GM13976 (cell line): ENCODE data around the gene GRIA3.

Experiments used
- DNase-seq: peaks from one replicate; pipeline ENCODE4 v3.0.0; 2012; ENCODE audit warnings: low spot score
- in situ Hi-C: fragments of 300-500 bp; cut with MboI; formaldehyde crosslinking; loops from one replicate; pipeline ENCODE4 v1.12.0; 2022; ENCODE audit warnings: low sequenced_read_pairs, mixed read lengths, inconsistent platforms; ENCODE audit not compliant: unreplicated experiment
- TF ChIP-seq, protein P1 (sequence below): IDR thresholded peaks from 2 replicates; pipeline ENCODE4 v1.5.1; 2012; ENCODE audit warnings: borderline replicate concordance, mild to moderate bottlenecking; ENCODE audit not compliant: insufficient read depth; ENCODE audit errors: extremely low read depth, missing control alignments, control extremely low read depth

Gene GRIA3

DNA sequence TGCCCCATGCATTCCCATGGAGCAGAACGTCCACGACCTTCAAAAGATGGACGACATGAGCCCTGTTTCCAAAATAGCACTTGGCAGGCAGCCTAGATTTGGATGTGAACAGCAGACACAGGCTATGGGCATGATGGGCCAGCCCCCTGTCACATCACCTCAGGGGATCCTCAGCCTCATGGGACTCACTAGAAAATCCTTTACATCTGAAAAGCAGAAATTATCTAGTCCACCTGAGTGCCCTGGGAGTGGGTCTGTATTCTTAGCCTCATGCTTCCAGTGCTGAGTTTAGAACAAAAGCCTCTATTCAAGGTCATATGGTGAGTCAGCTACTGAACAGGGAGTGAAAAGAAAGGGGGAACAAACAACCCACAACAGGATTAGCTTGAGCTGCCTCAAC, 35.8 kb downstream of the GRIA3 start:
- DNase-seq, result no peak
- in situ Hi-C loops, result no loop called here
- TF ChIP-seq, protein P1, sequence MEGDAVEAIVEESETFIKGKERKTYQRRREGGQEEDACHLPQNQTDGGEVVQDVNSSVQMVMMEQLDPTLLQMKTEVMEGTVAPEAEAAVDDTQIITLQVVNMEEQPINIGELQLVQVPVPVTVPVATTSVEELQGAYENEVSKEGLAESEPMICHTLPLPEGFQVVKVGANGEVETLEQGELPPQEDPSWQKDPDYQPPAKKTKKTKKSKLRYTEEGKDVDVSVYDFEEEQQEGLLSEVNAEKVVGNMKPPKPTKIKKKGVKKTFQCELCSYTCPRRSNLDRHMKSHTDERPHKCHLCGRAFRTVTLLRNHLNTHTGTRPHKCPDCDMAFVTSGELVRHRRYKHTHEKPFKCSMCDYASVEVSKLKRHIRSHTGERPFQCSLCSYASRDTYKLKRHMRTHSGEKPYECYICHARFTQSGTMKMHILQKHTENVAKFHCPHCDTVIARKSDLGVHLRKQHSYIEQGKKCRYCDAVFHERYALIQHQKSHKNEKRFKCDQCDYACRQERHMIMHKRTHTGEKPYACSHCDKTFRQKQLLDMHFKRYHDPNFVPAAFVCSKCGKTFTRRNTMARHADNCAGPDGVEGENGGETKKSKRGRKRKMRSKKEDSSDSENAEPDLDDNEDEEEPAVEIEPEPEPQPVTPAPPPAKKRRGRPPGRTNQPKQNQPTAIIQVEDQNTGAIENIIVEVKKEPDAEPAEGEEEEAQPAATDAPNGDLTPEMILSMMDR, result no peak

DNA sequence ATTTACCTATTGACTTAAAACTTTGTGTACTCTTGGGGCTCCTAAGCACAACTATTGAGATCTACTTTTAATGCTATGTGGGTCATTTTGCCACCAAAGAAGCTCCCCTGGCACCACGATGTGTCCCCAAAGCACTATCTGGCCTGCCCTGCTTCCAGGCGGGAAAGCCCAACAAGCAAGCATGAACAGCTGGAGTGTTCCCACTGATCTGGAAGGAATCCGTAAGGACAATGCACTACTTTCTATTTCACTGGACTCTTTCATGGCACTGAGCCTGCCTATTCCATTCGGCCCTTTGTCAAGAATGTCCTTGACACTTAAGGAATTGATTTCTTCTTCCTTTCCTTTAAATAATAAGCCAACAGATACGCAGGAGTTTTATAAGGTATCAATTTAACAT, 38.8 kb downstream of the GRIA3 start:
- TF ChIP-seq, protein P1, result no peak
- in situ Hi-C loops, result no loop called here
- DNase-seq, result no peak

DNA sequence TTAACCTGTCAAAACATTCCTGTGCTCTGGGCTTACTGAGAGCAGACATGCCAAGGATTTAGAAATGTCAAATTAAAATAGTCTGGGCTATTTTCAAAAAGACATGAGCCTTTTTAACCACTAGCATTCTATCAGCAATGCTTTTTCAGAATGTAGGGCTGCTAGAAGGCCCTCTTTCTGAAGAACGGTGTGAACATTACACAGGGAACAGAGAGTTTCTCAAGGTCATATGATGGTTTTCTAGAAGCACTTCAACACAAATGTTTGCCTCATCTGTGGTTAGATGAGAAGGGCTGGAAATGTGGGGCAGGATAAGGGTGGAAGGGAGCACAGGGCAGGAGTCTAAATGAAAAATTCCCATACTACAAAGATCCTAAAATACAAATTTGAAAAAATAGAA, 39.3 kb downstream of the GRIA3 start:
- DNase-seq, result no peak
- TF ChIP-seq, protein P1, result no peak
- in situ Hi-C loops, result no loop called here

DNA sequence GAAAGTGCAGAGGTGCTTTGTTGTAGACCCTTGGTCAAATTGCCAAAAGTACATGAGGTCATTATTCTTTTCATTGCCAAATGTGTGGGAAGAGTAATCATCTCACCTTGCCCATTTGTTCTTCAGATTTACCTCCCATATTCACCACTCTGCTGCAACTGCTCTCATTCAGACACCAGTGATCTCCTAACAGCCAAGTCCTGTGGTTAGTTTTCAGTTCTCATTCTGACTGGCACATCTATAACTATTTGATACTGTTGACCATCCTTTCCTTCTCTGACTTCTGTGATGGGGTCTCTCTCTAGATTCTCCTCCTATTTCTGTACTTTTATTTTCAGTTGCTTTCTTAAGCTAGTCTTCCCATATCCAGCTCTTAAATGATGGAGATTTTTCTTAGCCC, 39.8 kb downstream of the GRIA3 start:
- TF ChIP-seq, protein P1, result no peak
- in situ Hi-C loops, result no loop called here
- DNase-seq, result peak; percentile 3

DNA sequence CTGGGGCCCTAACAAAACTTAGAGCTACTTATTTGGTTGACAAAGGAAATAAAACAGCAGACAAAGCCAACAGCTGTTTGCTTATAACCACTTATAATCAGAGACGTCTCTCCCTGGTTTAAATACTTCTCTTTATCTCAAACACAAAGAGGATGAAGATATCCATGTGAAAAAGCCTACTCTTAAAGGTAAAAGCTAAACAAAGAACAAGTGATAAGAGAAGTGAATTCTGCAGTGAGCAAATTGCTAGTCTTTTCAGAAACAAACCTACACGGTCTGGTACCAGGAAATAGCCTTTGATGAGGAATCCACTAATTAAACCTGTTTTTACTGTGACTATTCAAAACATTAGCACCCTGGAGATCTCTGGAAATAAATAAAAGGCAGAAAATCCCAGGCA, 46.7 kb downstream of the GRIA3 start:
- DNase-seq, result no peak
- TF ChIP-seq, protein P1, result no peak
- in situ Hi-C loops, result no loop called here

DNA sequence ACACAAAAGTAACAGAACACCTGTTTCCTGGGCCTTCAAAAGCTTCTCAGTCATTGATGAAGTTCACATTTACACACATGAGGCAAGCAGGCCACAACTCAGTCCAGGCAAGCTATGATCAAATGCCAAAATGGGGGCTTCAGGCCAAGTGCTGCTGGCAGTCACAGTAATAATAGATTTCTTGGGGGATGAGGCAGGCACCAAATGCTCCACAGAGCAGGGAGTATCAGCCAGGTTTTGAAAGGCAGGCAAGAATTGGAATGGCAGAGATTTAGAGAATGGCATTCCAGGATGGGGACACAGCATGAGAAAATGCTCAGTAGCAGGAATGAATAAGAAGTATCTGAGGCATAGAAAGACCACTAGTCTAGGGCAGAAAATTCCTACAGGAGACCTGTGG, 52.8 kb downstream of the GRIA3 start:
- in situ Hi-C loops, result no loop called here
- no peak for DNase-seq
- TF ChIP-seq, protein P1, result no peak

DNA sequence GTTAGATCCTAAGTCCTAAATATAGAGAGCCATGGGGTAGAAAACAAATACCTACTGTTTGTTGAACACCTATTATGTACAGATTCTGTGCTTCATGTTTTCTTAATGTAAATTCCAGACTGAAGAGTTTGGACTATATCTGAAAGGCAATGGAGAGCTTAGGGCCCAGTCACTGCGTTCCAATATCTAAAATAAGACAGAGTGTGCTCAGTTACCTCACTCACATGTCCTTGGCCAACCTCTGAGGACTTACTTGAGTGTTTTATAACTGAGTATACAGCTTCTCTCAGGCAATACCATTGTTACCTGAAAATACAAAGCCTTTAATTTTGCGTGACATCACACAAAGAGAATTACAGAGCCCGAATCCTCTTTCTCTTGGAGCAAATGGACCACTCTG, 53.2 kb downstream of the GRIA3 start:
- DNase-seq, result no peak
- in situ Hi-C loops, result no loop called here
- TF ChIP-seq, protein P1, result no peak
